HepG2 (cell line): ENCODE results near the gene ZFHX3. TPM values are rescaled to one million over a fixed set of nuclear protein-coding genes. Genes with fewer than 3 reads are reported as not detected.

ENCODE experiments used
- DMAP1 ChIP-seq: IDR thresholded peaks from 2 replicates; pipeline ENCODE4 v1.6.1; 2016
- FOXA3 ChIP-seq: IDR thresholded peaks from 2 replicates; pipeline ENCODE4 v1.6.1; 2016; ENCODE audit warnings: missing genetic modification reagents, missing compliant biosample characterization
- HNF4G ChIP-seq, 2 experiments: sonication (generic) in 1 of 2; formaldehyde crosslinking in 1 of 2; IDR thresholded peaks; 2 replicates each; pipeline versions ENCODE4 v1.4.0 to v1.6.1; 2011 to 2020; ENCODE audit warnings: borderline replicate concordance in 2 of 2, low read depth in 2 of 2, mild to moderate bottlenecking in 2 of 2, low read length in 1 of 2, missing genetic modification reagents in 1 of 2, moderate library complexity in 1 of 2
- HOXD1 ChIP-seq: sonication (generic); formaldehyde crosslinking; IDR thresholded peaks from 2 replicates; pipeline ENCODE4 v1.5.0; 2020; ENCODE audit warnings: missing genetic modification reagents
- MED13 ChIP-seq: sonication (generic); formaldehyde crosslinking; IDR thresholded peaks from 2 replicates; pipeline ENCODE4 v1.5.0; 2020; ENCODE audit warnings: missing genetic modification reagents
- MIER3 ChIP-seq: IDR thresholded peaks from 2 replicates; pipeline ENCODE4 v1.6.1; 2016; ENCODE audit warnings: missing compliant biosample characterization, borderline replicate concordance
- PCBP1 ChIP-seq: fragments of 200-400 bp; formaldehyde crosslinking; IDR thresholded peaks from 2 replicates; pipeline ENCODE4 v1.6.1; 2017; ENCODE audit warnings: mild to moderate bottlenecking, low read depth, low read length, borderline replicate concordance
- POLR2A ChIP-seq, 2 experiments: IDR thresholded peaks; 2 replicates each; pipeline ENCODE4 v1.6.1; 2011; ENCODE audit warnings: low read depth in 2 of 2, low read length in 2 of 2, mild to moderate bottlenecking in 1 of 2, moderate library complexity in 1 of 2; ENCODE audit not compliant: insufficient read depth in 1 of 2
- SMC3 ChIP-seq: IDR thresholded peaks from 2 replicates; pipeline ENCODE4 v1.6.1; 2011; ENCODE audit warnings: low read length, improper control_type of control experiment
- SOX13 ChIP-seq, 3 experiments: fragments of 450-650 bp in 1 of 3; sonication (generic) in 1 of 3; formaldehyde crosslinking in 1 of 3; IDR thresholded peaks in 2 of 3; conservative IDR thresholded peaks in 1 of 3; 2 replicates each; pipeline versions ENCODE4 v1.5.0 to v1.6.1; 2016 to 2020; ENCODE audit warnings: antibody characterized with exemption in 1 of 3, mild to moderate bottlenecking in 1 of 3, missing compliant biosample characterization in 1 of 3, missing genetic modification reagents in 1 of 3, moderate library complexity in 1 of 3
- TCF7L2 ChIP-seq: IDR thresholded peaks from 2 replicates; pipeline ENCODE4 v1.6.1; 2011; ENCODE audit warnings: mild to moderate bottlenecking, low read depth, low read length, moderate library complexity
- ZKSCAN5 ChIP-seq: sonication (generic); formaldehyde crosslinking; IDR thresholded peaks from 2 replicates; pipeline ENCODE4 v1.5.1; 2020; ENCODE audit warnings: mild to moderate bottlenecking, missing genetic modification reagents
- ZNF3 ChIP-seq: IDR thresholded peaks from 2 replicates; pipeline ENCODE4 v1.7.0; 2017; ENCODE audit warnings: inconsistent platforms
- ZNF335 ChIP-seq: sonication (generic); formaldehyde crosslinking; IDR thresholded peaks from 2 replicates; pipeline ENCODE4 v1.4.0; 2020; ENCODE audit warnings: missing genetic modification reagents
- polyA plus RNA-seq, 8 experiments: library from polyadenylated mRNA; depleted of rRNA in 3 of 8; stranded (reverse) in 7 of 8; unstranded in 1 of 8; fragments of >200 nt; fragmentation: Illumina TruSeq in 4 of 8; extraction: Trizol in 4 of 8; gene quantifications; 2 replicates each; pipeline versions ENCODE4 v1.2.1 to v1.2.3, GENCODE V29; 2011 to 2016; ENCODE audit warnings: low read depth in 4 of 8, missing spikeins in 1 of 8, mixed read lengths in 1 of 8; ENCODE audit not compliant: insufficient read depth in 1 of 8
- total RNA-seq, 5 experiments: library from RNA; depleted of rRNA; stranded (reverse); fragments of >200 nt; fragmentation: Illumina TruSeq; extraction: Trizol; gene quantifications; 2 replicates each; pipeline ENCODE4 v1.2.3, GENCODE V29; 2016; ENCODE audit warnings: low read depth in 1 of 5
- TF ChIP-seq, protein P1 (sequence below): sonication (generic); formaldehyde crosslinking; IDR thresholded peaks from 2 replicates; pipeline ENCODE4 v1.4.0; 2020; ENCODE audit warnings: missing genetic modification reagents
- TF ChIP-seq, protein P2 (sequence below): sonication (generic); formaldehyde crosslinking; IDR thresholded peaks from 2 replicates; pipeline ENCODE4 v1.4.0; 2020; ENCODE audit warnings: missing genetic modification reagents, borderline replicate concordance
- TF ChIP-seq, protein P3 (sequence below): IDR thresholded peaks from 2 replicates; pipeline ENCODE4 v1.6.1; 2016
- TF ChIP-seq, protein P4 (sequence below): sonication (generic); formaldehyde crosslinking; IDR thresholded peaks from 2 replicates; pipeline ENCODE4 v1.8.0; 2022; ENCODE audit warnings: mild to moderate bottlenecking, missing genetic modification reagents, borderline replicate concordance
- TF ChIP-seq, protein P5 (sequence below): sonication (generic); formaldehyde crosslinking; IDR thresholded peaks from 2 replicates; pipeline ENCODE4 v1.5.1; 2020; ENCODE audit warnings: mild to moderate bottlenecking, missing genetic modification reagents, moderate library complexity

ZFHX3 gene
- total and polyA plus RNA-seq, 2 of the 13 experiments (the other 11 are each of a cell fraction or from before 2014, with no cell fraction given) = 5.0 to 6.0 TPM

DNA sequence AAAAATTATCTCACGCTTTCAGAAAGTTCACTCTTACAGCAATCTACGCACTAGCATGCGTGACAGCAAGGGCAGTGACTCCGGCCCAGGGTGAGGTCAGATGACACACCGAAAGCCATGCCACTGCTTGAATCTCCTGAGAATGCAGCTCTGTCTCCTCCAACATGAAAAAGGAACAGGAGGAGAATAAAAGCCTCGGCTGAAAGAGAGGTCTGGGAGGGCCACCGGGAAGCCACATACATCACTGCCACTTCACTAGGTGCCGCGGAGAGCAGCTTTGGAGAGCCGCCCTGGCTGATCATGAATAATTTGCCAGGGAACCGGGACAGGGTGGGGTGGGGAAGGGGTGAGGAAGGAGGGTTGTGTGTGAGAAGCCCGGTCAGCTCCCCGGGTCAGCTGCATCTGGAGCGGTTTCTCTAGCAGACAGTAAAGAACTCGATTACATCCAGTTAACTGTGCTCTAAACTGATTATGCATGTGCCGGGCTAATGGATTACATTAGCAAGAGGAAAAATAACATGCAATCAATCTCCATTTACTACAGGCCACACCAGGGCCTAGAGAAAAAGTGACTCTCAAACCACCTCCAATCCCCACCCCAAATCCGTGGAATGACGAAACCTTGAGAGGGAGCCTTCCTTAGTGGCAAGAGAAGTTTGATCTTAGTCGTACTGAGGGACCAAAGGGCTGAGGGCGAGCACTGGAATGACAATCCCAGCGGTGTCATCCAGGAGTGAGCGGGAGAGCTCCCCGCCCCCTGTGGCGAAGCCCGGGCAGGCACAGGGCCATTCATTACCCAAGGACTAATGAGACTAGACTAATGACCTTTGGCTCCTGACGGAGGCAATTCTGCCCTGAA is 100.3 kb downstream of the ZFHX3 start (continued):
- 0 out of 2 replicates have a peak, but pooled peaks have one; percentile 19 for TF ChIP-seq HOXD1 (CRISPR knock-in tag)
- peak; percentile 40; the same call in 1 of the 2 replicates for TF ChIP-seq SMC3
- TF ChIP-seq MED13 = no peak; the same call in 1 of the 2 replicates
- TF ChIP-seq, protein P1, sequence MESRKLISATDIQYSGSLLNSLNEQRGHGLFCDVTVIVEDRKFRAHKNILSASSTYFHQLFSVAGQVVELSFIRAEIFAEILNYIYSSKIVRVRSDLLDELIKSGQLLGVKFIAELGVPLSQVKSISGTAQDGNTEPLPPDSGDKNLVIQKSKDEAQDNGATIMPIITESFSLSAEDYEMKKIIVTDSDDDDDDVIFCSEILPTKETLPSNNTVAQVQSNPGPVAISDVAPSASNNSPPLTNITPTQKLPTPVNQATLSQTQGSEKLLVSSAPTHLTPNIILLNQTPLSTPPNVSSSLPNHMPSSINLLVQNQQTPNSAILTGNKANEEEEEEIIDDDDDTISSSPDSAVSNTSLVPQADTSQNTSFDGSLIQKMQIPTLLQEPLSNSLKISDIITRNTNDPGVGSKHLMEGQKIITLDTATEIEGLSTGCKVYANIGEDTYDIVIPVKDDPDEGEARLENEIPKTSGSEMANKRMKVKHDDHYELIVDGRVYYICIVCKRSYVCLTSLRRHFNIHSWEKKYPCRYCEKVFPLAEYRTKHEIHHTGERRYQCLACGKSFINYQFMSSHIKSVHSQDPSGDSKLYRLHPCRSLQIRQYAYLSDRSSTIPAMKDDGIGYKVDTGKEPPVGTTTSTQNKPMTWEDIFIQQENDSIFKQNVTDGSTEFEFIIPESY = peak; percentile 93
- TF ChIP-seq POLR2A (IDR thresholded peaks at IDR 0.05; ENCODE audit: insufficient read depth in 1 of 2, low read depth in 2 of 2, low read length in 2 of 2) = no peak
- TF ChIP-seq PCBP1 = no peak
- TF ChIP-seq DMAP1 (CRISPR knock-in tag) = peak; percentile 27; the same call in 1 of the 2 replicates
- TF ChIP-seq FOXA3 (CRISPR knock-in tag) = peak; percentile 51; the same call in 1 of the 2 replicates
- TF ChIP-seq, protein P2, sequence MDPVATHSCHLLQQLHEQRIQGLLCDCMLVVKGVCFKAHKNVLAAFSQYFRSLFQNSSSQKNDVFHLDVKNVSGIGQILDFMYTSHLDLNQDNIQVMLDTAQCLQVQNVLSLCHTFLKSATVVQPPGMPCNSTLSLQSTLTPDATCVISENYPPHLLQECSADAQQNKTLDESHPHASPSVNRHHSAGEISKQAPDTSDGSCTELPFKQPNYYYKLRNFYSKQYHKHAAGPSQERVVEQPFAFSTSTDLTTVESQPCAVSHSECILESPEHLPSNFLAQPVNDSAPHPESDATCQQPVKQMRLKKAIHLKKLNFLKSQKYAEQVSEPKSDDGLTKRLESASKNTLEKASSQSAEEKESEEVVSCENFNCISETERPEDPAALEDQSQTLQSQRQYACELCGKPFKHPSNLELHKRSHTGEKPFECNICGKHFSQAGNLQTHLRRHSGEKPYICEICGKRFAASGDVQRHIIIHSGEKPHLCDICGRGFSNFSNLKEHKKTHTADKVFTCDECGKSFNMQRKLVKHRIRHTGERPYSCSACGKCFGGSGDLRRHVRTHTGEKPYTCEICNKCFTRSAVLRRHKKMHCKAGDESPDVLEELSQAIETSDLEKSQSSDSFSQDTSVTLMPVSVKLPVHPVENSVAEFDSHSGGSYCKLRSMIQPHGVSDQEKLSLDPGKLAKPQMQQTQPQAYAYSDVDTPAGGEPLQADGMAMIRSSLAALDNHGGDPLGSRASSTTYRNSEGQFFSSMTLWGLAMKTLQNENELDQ (CRISPR knock-in tag) = no peak
- TF ChIP-seq, protein P3, sequence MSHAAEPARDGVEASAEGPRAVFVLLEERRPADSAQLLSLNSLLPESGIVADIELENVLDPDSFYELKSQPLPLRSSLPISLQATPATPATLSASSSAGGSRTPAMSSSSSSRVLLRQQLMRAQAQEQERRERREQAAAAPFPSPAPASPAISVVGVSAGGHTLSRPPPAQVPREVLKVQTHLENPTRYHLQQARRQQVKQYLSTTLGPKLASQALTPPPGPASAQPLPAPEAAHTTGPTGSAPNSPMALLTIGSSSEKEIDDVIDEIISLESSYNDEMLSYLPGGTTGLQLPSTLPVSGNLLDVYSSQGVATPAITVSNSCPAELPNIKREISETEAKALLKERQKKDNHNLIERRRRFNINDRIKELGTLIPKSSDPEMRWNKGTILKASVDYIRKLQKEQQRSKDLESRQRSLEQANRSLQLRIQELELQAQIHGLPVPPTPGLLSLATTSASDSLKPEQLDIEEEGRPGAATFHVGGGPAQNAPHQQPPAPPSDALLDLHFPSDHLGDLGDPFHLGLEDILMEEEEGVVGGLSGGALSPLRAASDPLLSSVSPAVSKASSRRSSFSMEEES (CRISPR knock-in tag) = 0 out of 2 replicates have a peak, but pooled peaks have one; percentile 27
- TF ChIP-seq, protein P4, sequence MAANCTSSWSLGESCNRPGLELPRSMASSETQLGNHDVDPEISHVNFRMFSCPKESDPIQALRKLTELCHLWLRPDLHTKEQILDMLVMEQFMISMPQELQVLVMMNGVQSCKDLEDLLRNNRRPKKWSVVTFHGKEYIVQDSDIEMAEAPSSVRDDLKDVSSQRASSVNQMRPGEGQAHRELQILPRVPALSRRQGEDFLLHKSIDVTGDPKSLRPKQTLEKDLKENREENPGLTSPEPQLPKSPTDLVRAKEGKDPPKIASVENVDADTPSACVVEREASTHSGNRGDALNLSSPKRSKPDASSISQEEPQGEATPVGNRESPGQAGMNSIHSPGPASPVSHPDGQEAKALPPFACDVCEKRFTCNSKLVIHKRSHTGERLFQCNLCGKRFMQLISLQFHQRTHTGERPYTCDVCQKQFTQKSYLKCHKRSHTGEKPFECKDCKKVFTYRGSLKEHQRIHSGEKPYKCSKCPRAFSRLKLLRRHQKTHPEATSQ (CRISPR knock-in tag) = no peak; the same call in 1 of the 2 replicates
- TF ChIP-seq ZKSCAN5 (CRISPR knock-in tag) = no peak
- TF ChIP-seq SOX13 (IDR thresholded peaks at IDR 0.05) = no peak
- peak in 1 of 2 experiments; percentile 81; a peak in 2 of 4 replicates for TF ChIP-seq SOX13 (CRISPR knock-in tag; conservative IDR thresholded peaks at IDR 0.05 in 1 of 2, IDR thresholded peaks at IDR 0.05 in 1 of 2)
- TF ChIP-seq, protein P5, sequence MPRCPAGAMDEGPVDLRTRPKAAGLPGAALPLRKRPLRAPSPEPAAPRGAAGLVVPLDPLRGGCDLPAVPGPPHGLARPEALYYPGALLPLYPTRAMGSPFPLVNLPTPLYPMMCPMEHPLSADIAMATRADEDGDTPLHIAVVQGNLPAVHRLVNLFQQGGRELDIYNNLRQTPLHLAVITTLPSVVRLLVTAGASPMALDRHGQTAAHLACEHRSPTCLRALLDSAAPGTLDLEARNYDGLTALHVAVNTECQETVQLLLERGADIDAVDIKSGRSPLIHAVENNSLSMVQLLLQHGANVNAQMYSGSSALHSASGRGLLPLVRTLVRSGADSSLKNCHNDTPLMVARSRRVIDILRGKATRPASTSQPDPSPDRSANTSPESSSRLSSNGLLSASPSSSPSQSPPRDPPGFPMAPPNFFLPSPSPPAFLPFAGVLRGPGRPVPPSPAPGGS (CRISPR knock-in tag) = no peak
- TF ChIP-seq TCF7L2 = no peak
- TF ChIP-seq ZNF3 (CRISPR knock-in tag) = no peak
- TF ChIP-seq ZNF335 (CRISPR knock-in tag) = 0 out of 2 replicates have a peak, but pooled peaks have one; percentile 39
- no peak; the same call in 1 of the 2 replicates for TF ChIP-seq MIER3 (CRISPR knock-in tag)
- peak; percentile 95 for TF ChIP-seq HNF4G (IDR thresholded peaks at IDR 0.05; ENCODE audit: borderline replicate concordance, low read depth, low read length)
- peak; percentile 86; the same call in 1 of the 2 replicates for TF ChIP-seq HNF4G (CRISPR knock-in tag; IDR thresholded peaks at IDR 0.05; ENCODE audit: borderline replicate concordance, low read depth)
